HAP-1 (cell line): ENCODE results near the gene OVOL1.

Source experiments
- DNase-seq, 2 experiments: peaks; one replicate each; pipeline ENCODE4 v3.0.0-alpha.2; 2016 to 2020; ENCODE audit warnings: low spot score in 2 of 2
- H3K27me3 ChIP-seq: fragments of 250-450 bp; sonication (Bioruptor Pico); 2 replicates; pipeline ENCODE4 v1.5.1; 2020; ENCODE audit warnings: low read depth, mild to moderate bottlenecking, moderate library complexity
- H3K36me3 ChIP-seq: fragments of 250-450 bp; sonication (Bioruptor Pico); replicated peaks from 2 replicates; pipeline ENCODE4 v1.5.1; 2020; ENCODE audit warnings: mild to moderate bottlenecking
- H3K4me1 ChIP-seq: fragments of 250-450 bp; sonication (Bioruptor Pico); 2 replicates; pipeline ENCODE4 v1.5.1; 2020; ENCODE audit warnings: mild to moderate bottlenecking
- H3K4me3 ChIP-seq: fragments of 250-450 bp; sonication (Bioruptor Pico); 2 replicates; pipeline ENCODE4 v1.5.1; 2020; ENCODE audit warnings: mild to moderate bottlenecking, moderate library complexity
- H3K9me3 ChIP-seq: fragments of 250-450 bp; sonication (Bioruptor Pico); 2 replicates; pipeline ENCODE4 v1.5.1; 2020; ENCODE audit warnings: mild to moderate bottlenecking, moderate library complexity
- in situ Hi-C: fragments of 300-500 bp; cut with MboI; formaldehyde crosslinking; loops from 3 replicates; pipeline ENCODE4 v1.14.3; 2020; ENCODE audit warnings: low sequenced_read_pairs, inconsistent platforms, mixed read lengths

OVOL1 gene

GRCh38 chr11:65780770-65781151 is 6.1 kb upstream of the OVOL1 start, which contains the start of gene AP5B1:
Gene AP5B1, minus strand, starts transcription at chr11:65780976. Its CDS starts 385 bp downstream, at chr11:65780591.
- Histone ChIP-seq H3K9me3 (no peaks in the 10 kb centered on the region), H3K4me3 (peak within 1 kb of the TSS; percentile 82), H3K4me1 (no peaks in the 10 kb centered on the region; the same call in 1 of the 2 replicates), H3K36me3 (peaks cover 36% of the 10 kb centered on the region), H3K27me3 (no peaks in the 10 kb centered on the region)
- DNase-seq: peak; percentile 52 to 76
- in situ Hi-C loops: no loop called here

- Histone ChIP-seq H3K36me3 (peaks cover 36% of the 10 kb centered on the region), H3K4me3 (peak overlapping the region; percentile 82), H3K4me1 (no peaks in the 10 kb centered on the region; the same call in 1 of the 2 replicates), H3K27me3 (no peaks in the 10 kb centered on the region), H3K9me3 (no peaks in the 10 kb centered on the region)
- in situ Hi-C loops: no loop called here
- DNase-seq: peak in 1 of 2 experiments; percentile 50
Observed at GRCh38 chr11:65781152-65781961, 5.5 kb upstream of the OVOL1 start.

GRCh38 chr11:65781962-65782815 is 4.7 kb upstream of the OVOL1 start:
- in situ Hi-C loops: no loop called here
- Histone ChIP-seq H3K27me3 (peaks cover 3% of the 10 kb centered on the region), H3K4me1 (no peaks in the 10 kb centered on the region; the same call in 1 of the 2 replicates), H3K9me3 (no peaks in the 10 kb centered on the region), H3K4me3 (no peak overlapping the region), H3K36me3 (peaks cover 32% of the 10 kb centered on the region)
- DNase-seq: no peak

GRCh38 chr11:65782816-65783228 is 4.0 kb upstream of the OVOL1 start:
- no peak overlapping the region for H3K4me3 ChIP-seq
- peaks cover 7% of the 10 kb centered on the region for H3K27me3 ChIP-seq
- no peak for DNase-seq
- H3K9me3 ChIP-seq: no peaks in the 10 kb centered on the region
- in situ Hi-C loops: no loop called here
- H3K36me3 ChIP-seq: peaks cover 26% of the 10 kb centered on the region
- no peaks in the 10 kb centered on the region; the same call in 1 of the 2 replicates for H3K4me1 ChIP-seq

- H3K4me3 ChIP-seq: no peak overlapping the region
- no peak for DNase-seq
- no peaks in the 10 kb centered on the region for H3K9me3 ChIP-seq
- no peaks in the 10 kb centered on the region; the same call in 1 of the 2 replicates for H3K4me1 ChIP-seq
- peaks cover 17% of the 10 kb centered on the region for H3K27me3 ChIP-seq
- in situ Hi-C loops: no loop called here
- H3K36me3 ChIP-seq: peaks cover under 1% of the 10 kb centered on the region; the same call in 1 of the 2 replicates
Observed at GRCh38 chr11:65785319-65786007, 1.4 kb upstream of the OVOL1 start.

GRCh38 chr11:65786008-65786785 is 666 bp upstream of the OVOL1 start:
- in situ Hi-C loops: no loop called here
- Histone ChIP-seq H3K4me1 (no peaks in the 10 kb centered on the region; the same call in 1 of the 2 replicates), H3K27me3 (peaks cover 17% of the 10 kb centered on the region), H3K9me3 (no peaks in the 10 kb centered on the region), H3K4me3 (no peak overlapping the region), H3K36me3 (no peaks in the 10 kb centered on the region)
- no peak for DNase-seq

GRCh38 chr11:65787649-65788622 is 1.1 kb downstream of the OVOL1 start:
- in situ Hi-C loops: no loop called here
- H3K27me3 ChIP-seq: peaks cover 17% of the 10 kb centered on the region
- H3K36me3 ChIP-seq: no peaks in the 10 kb centered on the region
- no peak overlapping the region for H3K4me3 ChIP-seq
- no peak for DNase-seq
- no peaks in the 10 kb centered on the region for H3K4me1 ChIP-seq
- no peaks in the 10 kb centered on the region for H3K9me3 ChIP-seq

- DNase-seq: no peak
- H3K36me3 ChIP-seq: no peaks in the 10 kb centered on the region
- H3K27me3 ChIP-seq: peaks cover 17% of the 10 kb centered on the region
- H3K4me1 ChIP-seq: no peaks in the 10 kb centered on the region
- H3K9me3 ChIP-seq: no peaks in the 10 kb centered on the region
- H3K4me3 ChIP-seq: no peak overlapping the region
- in situ Hi-C loops: no loop called here
Observed at GRCh38 chr11:65788821-65789220, 2.0 kb downstream of the OVOL1 start.

GRCh38 chr11:65789230-65790103 is 2.6 kb downstream of the OVOL1 start:
- Histone ChIP-seq H3K4me3 (no peak overlapping the region), H3K36me3 (no peaks in the 10 kb centered on the region), H3K4me1 (no peaks in the 10 kb centered on the region), H3K27me3 (peaks cover 17% of the 10 kb centered on the region), H3K9me3 (no peaks in the 10 kb centered on the region)
- in situ Hi-C loops: no loop called here
- no peak for DNase-seq

GRCh38 chr11:65790104-65790901 is 3.4 kb downstream of the OVOL1 start:
- in situ Hi-C loops: no loop called here
- H3K4me1 ChIP-seq: no peaks in the 10 kb centered on the region

More at GRCh38 chr11:65790104-65790901, 3.4 kb downstream of the OVOL1 start:
- Histone ChIP-seq H3K36me3 (no peaks in the 10 kb centered on the region), H3K9me3 (no peaks in the 10 kb centered on the region), H3K4me3 (no peak overlapping the region), H3K27me3 (peaks cover 17% of the 10 kb centered on the region)
- DNase-seq: no peak
